Posterior vena cava (tissue), 2 donors: Measurements from ENCODE around the gene MON2. TPM values are rescaled to one million over a fixed set of nuclear protein-coding genes. Genes with fewer than 3 reads are reported as not detected.
"Not testable (repeated sequence)": the region's sequence is repeated elsewhere in the genome, so short reads cannot be mapped to it uniquely, and the experiment has no call there.

Experiments used
- DNase-seq: peaks from one replicate; pipeline ENCODE4 v3.0.0-alpha.2; 2020; ENCODE audit warnings: low spot score
- intact Hi-C, 2 donors: fragments of 100-400 bp; cut with DNase I; formaldehyde crosslinking; loops; one replicate each; pipeline versions ENCODE4 v1.14.1 to v1.14.2; 2022 to 2023
- total RNA-seq, 2 donors: library from RNA; stranded (reverse); fragmentation: NEBNext Ultra II Directional; extraction: Animal tissue kit (Norgen Biotek cat#: 25700); gene quantifications; one replicate each; pipeline ENCODE4 v1.2.1, GENCODE V29; 2021
- donor health status: DM: yes; HTN: yes; CAD: no.
- donor health status: DM: yes; HTN: yes; CAD: no.

The MON2 gene
- total RNA-seq, 2 donors from 2014 or later, result 53.6 to 59.5 TPM

DNA sequence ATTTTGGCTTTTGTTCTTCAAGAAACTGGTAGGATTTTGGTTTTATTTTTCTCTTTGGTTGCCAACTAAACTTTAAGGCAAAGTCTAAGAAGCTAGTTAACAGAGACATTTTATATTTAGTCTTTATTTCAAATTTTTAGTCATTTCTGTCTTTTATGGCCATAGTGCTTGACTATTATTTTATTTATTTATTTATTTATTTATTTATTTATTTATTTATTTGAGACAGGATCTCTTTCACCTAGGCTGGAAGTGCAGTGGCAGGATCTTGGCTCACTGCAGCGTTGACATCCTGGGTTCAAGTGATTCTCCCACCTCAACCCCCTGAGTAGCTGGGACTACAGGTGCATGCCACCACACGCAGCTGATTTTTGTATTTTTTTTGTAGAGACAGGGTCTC lies 3.1 kb downstream of the MON2 start:
- no peak for DNase-seq
- intact Hi-C loops, result no loop called here

- no peak for DNase-seq
These were observed 5.1 kb downstream of the MON2 start for GRCh38 chr12:62471734-62472133.

DNA sequence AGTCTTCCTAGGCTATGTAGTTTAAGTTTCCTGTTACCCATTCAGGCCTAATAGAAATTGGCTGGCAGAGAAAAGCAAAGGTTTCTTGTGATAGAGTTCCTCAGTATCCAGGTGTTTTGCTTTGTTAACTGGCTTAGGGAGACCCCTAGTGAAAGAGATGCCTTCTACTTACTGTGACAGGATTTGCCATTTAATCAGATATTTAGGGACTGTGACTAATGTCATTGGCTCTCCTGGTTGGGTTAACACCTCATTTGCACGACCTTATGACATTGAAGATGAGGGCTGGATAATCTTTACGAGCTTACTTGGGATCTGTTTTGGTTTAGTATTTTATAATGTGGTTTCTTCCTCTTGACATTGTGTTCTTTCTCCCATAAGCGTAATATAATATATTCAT lies 5.8 kb downstream of the MON2 start:
- DNase-seq, result no peak
- intact Hi-C loops, result no loop called here

More at GRCh38 chr12:62471734-62472133, 5.1 kb downstream of the MON2 start:
- intact Hi-C loops, result no loop called here

- intact Hi-C loops, result no loop called here
- DNase-seq, result no peak
These were observed 15.4 kb downstream of the MON2 start for GRCh38 chr12:62481843-62482540.

DNA sequence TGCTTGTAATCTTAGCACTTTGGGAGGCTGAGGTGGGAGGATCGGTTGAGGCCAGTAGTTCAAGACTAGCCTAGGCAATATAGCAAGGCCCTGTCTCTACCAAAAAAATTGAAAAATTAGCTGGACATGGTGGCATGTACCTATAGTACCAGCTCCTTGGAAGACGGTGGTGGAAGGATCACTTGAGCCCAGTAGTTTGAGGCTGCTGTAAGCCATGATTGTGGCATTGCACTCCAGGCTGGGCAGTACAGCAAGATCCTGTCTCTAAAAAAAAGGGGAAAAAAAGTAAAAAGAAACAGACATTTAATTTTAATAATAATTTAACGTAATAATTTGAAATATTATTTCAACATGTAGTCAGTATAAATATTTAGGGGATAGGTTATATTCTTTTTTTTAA lies 16.1 kb downstream of the MON2 start:
- no peak for DNase-seq
- intact Hi-C loops, result no loop called here

- DNase-seq, result no peak
These were observed 17.6 kb downstream of the MON2 start for GRCh38 chr12:62484233-62484632.

GRCh38 chr12:62505786-62506185 lies 39.2 kb downstream of the MON2 start:
- intact Hi-C loops, result no loop called here
- DNase-seq, result no peak

More at GRCh38 chr12:62484233-62484632, 17.6 kb downstream of the MON2 start:
- intact Hi-C loops, result no loop called here

DNA sequence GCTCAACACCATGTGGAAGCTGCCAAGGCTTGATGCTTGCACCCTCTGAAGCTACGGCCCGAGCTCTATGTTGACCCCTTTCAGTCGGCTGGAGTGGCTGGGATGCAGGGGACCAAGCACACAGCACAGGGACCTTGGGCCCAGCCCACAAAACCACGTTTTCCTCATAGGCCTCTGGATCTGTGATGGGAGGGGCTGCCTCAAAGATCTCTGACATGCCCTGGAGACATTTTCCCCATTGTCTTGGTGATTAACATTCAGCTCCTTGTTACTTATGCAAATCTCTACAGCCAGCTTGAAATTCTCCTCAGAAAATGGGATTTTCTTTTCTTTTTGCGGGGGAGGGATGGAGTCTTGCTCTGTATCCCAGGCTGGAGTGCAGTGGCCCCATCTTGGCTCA lies 46.3 kb downstream of the MON2 start:
- intact Hi-C loops, result no loop called here
- DNase-seq, result no peak

- DNase-seq, intact Hi-C loops: not testable (repeated sequence)
These were observed 47.5 kb downstream of the MON2 start for GRCh38 chr12:62514080-62514479.

DNA sequence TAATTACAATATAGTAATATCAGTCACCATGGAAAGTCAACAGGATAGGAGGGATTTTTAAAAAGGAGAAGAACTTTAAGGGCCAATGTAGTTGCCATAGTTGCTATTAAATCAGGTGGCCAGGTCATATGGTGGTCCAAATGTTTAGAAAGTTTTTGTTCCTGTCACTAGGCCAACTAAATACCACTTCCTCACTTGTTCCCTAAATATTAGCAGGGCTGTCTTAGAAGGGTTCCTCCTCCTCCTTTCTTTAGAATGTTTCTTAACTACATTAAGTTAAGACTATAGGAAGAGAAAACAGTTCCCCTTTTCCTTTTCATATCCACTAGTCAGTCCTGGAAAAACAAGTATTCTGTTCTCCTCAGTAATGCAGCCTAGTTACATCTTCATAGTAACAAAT lies 50.3 kb downstream of the MON2 start:
- intact Hi-C loops, result no loop called here
- no peak for DNase-seq

- DNase-seq, result no peak
- intact Hi-C loops, result no loop called here
These were observed 51.3 kb downstream of the MON2 start for GRCh38 chr12:62517887-62518286.

GRCh38 chr12:62519043-62519442 lies 52.4 kb downstream of the MON2 start:
- DNase-seq, result no peak
- intact Hi-C loops, result no loop called here

GRCh38 chr12:62520361-62520760 lies 53.7 kb downstream of the MON2 start:
- intact Hi-C loops, result no loop called here
- DNase-seq, result no peak

GRCh38 chr12:62522984-62523383 lies 56.4 kb downstream of the MON2 start:
- no peak for DNase-seq
- intact Hi-C loops, result no loop called here

DNA sequence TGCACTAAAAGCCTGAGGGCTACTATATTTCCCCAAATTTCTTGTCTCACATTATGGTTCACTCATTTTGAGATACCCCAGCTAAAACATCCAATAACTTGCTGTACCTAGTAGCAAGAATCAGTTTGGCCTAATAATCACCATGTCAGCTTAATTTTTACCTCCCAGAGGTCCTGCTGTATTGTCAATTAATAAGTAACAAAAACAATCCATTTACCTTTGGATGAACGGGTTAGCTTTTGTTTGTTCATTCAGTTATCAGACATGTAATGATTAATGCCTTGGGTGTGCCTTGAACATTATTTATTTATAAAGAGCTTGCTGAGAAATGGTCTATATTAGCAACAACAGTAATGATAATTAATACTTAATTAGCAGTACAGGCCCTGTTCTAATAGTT lies 57.0 kb downstream of the MON2 start:
- intact Hi-C loops, result no loop called here
- DNase-seq, result no peak

DNA sequence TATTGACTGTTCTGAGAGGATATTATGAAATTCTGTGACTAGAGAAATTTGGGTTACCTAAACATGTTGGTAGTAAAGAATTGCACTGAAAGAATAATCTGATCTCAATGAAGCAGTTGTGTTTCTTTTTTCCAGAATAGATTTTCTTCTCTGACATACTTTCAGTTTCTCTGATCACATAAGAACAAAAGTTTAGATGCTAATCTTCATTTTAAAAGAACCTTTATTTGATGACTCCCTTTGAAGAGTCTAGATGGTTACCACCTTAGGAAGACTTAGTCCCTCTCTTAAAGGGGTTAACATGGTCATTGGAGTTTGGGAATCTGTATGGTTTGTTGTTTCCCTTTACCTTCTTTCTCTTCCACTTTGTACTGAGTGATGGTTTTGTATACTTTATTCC lies 58.6 kb downstream of the MON2 start:
- intact Hi-C loops, result no loop called here
- DNase-seq, result no peak

- intact Hi-C loops, result no loop called here
- no peak for DNase-seq
These were observed 64.0 kb downstream of the MON2 start for GRCh38 chr12:62530596-62530995.

DNA sequence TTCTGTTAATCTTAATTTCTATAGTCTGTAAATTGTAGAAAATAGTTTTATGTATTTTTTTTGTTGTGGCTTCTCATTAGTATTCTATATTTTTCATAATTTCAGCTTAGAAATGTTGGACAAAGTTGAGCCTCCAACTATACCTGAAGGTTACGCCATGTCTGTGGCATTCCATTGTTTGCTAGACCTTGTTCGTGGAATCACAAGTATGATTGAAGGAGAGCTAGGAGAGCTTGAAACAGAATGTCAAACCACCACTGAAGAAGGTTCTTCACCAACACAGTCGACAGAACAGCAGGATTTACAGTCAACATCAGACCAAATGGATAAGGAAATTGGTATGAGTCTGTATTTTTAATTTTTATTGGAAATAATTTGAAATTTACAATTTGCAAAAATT lies 65.7 kb downstream of the MON2 start:
- intact Hi-C loops, result no loop called here

DNA sequence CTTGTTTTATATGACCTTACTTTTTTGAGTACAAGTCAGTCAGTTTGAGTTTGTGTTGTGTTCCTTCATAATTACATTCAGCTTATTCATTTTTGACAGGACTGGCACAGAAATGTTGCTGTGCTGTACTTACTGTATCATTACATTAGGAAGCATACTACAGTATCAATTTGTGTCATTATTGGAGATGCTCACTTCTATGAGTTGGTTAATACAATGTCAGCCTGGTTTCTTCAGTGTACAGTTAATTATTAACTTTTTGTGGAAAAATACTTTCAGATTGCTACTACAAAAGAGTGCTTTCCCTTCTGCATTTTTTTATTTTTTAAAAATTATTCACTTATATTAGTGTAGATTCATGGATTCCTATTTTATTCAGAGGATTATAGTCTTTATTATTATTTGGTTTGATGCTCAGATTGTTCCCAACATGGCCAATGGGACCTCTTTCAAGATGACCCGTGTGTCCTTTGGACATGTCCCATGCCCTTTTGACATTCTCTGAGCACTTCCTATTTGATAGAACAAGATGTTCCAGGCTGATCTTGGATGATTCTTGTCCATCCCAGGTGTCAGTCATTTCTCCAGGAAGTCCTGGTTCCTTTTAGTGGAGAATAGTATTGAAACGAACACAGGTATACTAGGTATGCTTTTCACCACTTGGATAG lies 66.6 kb downstream of the MON2 start:
- no peak for DNase-seq
- intact Hi-C loops, result no loop called here

More for the DNA sequence above, 65.7 kb downstream of the MON2 start:
- DNase-seq, result no peak

GRCh38 chr12:62533755-62534107 lies 67.1 kb downstream of the MON2 start:
- DNase-seq, result no peak
- intact Hi-C loops, result no loop called here

DNA sequence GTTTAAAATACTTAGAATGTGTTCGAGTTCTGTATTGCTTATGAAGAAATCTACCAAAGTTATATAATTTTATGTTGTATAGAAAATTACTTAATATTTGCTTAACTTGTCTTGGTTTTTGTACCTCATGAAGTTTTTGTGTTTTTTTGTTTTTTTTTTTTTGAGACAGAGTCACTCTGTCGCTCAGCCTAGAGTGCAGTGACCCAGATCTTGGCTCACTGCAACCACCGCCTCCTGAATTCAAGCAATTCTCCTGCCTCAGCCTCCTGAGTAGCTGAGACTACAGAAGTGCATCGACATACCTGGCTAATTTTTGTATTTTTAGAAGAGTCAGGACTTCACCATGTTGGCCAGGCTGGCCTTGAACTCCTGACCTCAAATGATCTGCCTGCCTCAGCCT lies 69.9 kb downstream of the MON2 start:
- intact Hi-C loops, result no loop called here
- no peak for DNase-seq
